ENCODE measurements around the gene DLG2. TPM values are rescaled to one million over a fixed set of nuclear protein-coding genes. Genes with fewer than 3 reads are reported as not detected.
"Not testable (repeated sequence)": the region's sequence is repeated elsewhere in the genome, so short reads cannot be mapped to it uniquely, and the experiment has no call there.

The DLG2 gene
- total RNA-seq, 1 experiment from 2014 or later, result 2.7 TPM

DNA sequence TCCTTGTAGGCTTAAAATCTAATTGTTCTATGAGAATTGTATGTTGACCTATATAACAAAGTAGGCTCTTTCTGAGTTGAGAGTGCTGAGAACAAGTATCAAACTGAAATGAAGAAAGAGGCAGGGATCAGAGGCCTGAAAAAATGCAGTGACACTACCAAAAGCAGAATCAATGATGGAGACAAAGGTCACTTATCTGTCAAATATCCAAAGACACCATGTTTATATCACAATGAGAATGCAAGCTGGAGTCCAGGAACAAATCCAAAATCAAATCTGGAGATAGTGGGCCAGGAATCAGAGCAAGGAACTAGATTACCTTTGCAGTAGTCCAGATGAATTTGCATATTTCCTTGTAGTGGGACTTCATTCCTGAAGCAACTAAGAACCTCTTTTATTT, 377.7 kb downstream of the DLG2 start:
- Histone ChIP-seq H4K20me1 (ENCODE audit: insufficient read depth, low read depth, low read length) (no peaks in the 10 kb centered on the region), H3K79me2 (ENCODE audit: low read length) (no peaks in the 10 kb centered on the region)

DNA sequence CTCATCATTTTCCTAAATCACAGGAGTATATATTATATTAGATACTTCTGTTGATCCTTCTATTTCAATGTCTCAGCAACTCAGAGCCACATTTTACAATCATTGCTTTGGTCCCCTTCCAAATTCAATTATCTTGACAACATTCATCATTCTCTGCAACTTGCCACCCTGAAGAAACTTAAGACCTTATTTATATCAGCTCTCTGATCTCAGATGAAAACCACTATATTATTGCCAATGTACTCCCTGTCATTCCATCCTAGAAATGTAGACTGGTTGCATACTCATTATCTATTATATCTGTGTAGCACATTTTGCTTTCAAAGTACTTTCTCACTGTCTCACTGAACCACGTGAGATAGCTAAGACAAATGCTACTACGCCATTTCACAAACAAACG, 379.3 kb downstream of the DLG2 start:
- no peaks in the 10 kb centered on the region for H3K4me1 ChIP-seq (ENCODE audit: low read length)
- H3K9me2 ChIP-seq (replicated peaks; ENCODE audit: insufficient read depth, low read length), result no peaks in the 10 kb centered on the region; the same call in 1 of the 2 replicates
- no peak for DNase-seq

More for the DNA sequence above, 377.7 kb downstream of the DLG2 start:
- Histone ChIP-seq H3K9ac (ENCODE audit: low read length) (no peak overlapping the region), H3K9me3 (ENCODE audit: low read length) (no peaks in the 10 kb centered on the region), H3K9me2 (replicated peaks; ENCODE audit: insufficient read depth, low read length) (no peaks in the 10 kb centered on the region; the same call in 1 of the 2 replicates), H3K4me1 (ENCODE audit: low read length) (no peaks in the 10 kb centered on the region), H2AFZ (ENCODE audit: low read length) (no peak overlapping the region), H3K4me3 (ENCODE audit: low read length) (no peak overlapping the region), H3K27me3 (ENCODE audit: low read length) (no peaks in the 10 kb centered on the region), H3K36me3 (ENCODE audit: insufficient read depth, low read length) (no peaks in the 10 kb centered on the region), H3K4me2 (ENCODE audit: low read depth, low read length, poor library complexity, severe bottlenecking) (no peak overlapping the region), H3K27ac (ENCODE audit: low read length) (no peak overlapping the region)
- no peak for DNase-seq

DNA sequence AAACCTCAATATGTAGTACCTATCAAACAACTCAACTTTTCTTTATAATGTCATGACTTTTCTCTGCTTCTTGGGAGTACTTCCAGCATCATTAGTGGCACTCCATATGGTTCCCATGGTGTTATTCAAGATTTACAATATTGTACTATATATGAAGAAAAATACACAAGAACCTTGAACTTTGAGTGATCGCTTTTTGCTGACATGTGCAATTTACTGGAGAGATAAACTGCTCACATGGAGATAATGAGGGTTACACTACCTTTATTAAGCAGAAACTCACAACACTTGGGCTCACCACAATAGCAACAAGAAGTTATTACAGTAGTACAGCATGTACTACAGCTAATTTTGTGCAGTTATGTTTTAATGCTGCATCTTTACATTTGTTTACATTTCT, 388.2 kb downstream of the DLG2 start:
- Histone ChIP-seq H4K20me1 (ENCODE audit: insufficient read depth, low read depth, low read length) (no peaks in the 10 kb centered on the region), H3K4me1 (ENCODE audit: low read length) (no peaks in the 10 kb centered on the region), H3K9me2 (replicated peaks; ENCODE audit: insufficient read depth, low read length) (peaks cover 4% of the 10 kb centered on the region; the same call in 1 of the 2 replicates), H3K9me3 (ENCODE audit: low read length) (peaks cover 19% of the 10 kb centered on the region; the same call in 1 of the 2 replicates), H3K79me2 (ENCODE audit: low read length) (no peaks in the 10 kb centered on the region), H3K4me2 (ENCODE audit: low read depth, low read length, poor library complexity, severe bottlenecking) (no peak overlapping the region), H3K36me3 (ENCODE audit: insufficient read depth, low read length) (no peaks in the 10 kb centered on the region), H2AFZ (ENCODE audit: low read length) (no peak overlapping the region), H3K27me3 (ENCODE audit: low read length) (no peaks in the 10 kb centered on the region), H3K4me3 (ENCODE audit: low read length) (no peak overlapping the region), H3K27ac (ENCODE audit: low read length) (no peak overlapping the region), H3K9ac (ENCODE audit: low read length) (no peak overlapping the region)
- no peak for DNase-seq

More for the DNA sequence above, 379.3 kb downstream of the DLG2 start:
- no peaks in the 10 kb centered on the region for H4K20me1 ChIP-seq (ENCODE audit: insufficient read depth, low read depth, low read length)
- no peaks in the 10 kb centered on the region for H3K27me3 ChIP-seq (ENCODE audit: low read length)
- H3K4me2 ChIP-seq (ENCODE audit: low read depth, low read length, poor library complexity, severe bottlenecking), result no peak overlapping the region
- no peak overlapping the region for H3K9ac ChIP-seq (ENCODE audit: low read length)
- no peak overlapping the region for H2AFZ ChIP-seq (ENCODE audit: low read length)
- no peaks in the 10 kb centered on the region for H3K79me2 ChIP-seq (ENCODE audit: low read length)
- no peak overlapping the region for H3K4me3 ChIP-seq (ENCODE audit: low read length)
- H3K36me3 ChIP-seq (ENCODE audit: insufficient read depth, low read length), result no peaks in the 10 kb centered on the region
- H3K27ac ChIP-seq (ENCODE audit: low read length), result no peak overlapping the region
- no peaks in the 10 kb centered on the region for H3K9me3 ChIP-seq (ENCODE audit: low read length)

DNA sequence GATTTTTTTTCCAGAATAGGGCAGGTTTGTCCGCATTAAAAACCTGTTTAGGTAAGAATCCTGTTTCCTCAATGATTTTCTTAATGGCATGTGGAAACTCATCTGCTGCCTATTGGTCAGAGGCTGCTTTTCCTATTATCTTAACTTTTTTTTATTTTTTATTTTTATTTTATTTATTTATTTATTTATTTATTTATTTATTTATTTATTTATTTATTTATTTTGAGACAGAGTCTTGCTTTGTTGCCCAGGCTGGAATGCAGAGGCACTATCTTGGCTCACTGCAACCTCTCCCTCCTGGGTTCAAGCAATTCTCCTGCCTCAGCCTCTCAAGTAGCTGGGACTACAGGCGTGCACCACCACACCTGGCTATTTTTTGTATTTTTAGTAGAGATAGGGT, 389.1 kb downstream of the DLG2 start:
- not testable (repeated sequence) for H3K4me1 ChIP-seq (ENCODE audit: low read length); H3K36me3 ChIP-seq (ENCODE audit: insufficient read depth, low read length); H2AFZ ChIP-seq (ENCODE audit: low read length); H3K9ac ChIP-seq (ENCODE audit: low read length); H3K4me2 ChIP-seq (ENCODE audit: low read depth, low read length, poor library complexity, severe bottlenecking); H3K79me2 ChIP-seq (ENCODE audit: low read length); H3K27ac ChIP-seq (ENCODE audit: low read length); H4K20me1 ChIP-seq (ENCODE audit: insufficient read depth, low read depth, low read length); H3K4me3 ChIP-seq (ENCODE audit: low read length); DNase-seq; H3K27me3 ChIP-seq (ENCODE audit: low read length); H3K9me2 ChIP-seq (replicated peaks; ENCODE audit: insufficient read depth, low read length)
- peaks cover 19% of the 10 kb centered on the region; the same call in 1 of the 2 replicates for H3K9me3 ChIP-seq (ENCODE audit: low read length)

- Histone ChIP-seq H3K4me1 (ENCODE audit: low read length) (no peaks in the 10 kb centered on the region), H3K4me3 (ENCODE audit: low read length) (no peak overlapping the region), H3K9me3 (ENCODE audit: low read length) (peaks cover 19% of the 10 kb centered on the region; the same call in 1 of the 2 replicates), H4K20me1 (ENCODE audit: insufficient read depth, low read depth, low read length) (no peaks in the 10 kb centered on the region), H3K27ac (ENCODE audit: low read length) (no peak overlapping the region), H3K27me3 (ENCODE audit: low read length) (no peaks in the 10 kb centered on the region), H2AFZ (ENCODE audit: low read length) (no peak overlapping the region), H3K4me2 (ENCODE audit: low read depth, low read length, poor library complexity, severe bottlenecking) (no peak overlapping the region), H3K9me2 (replicated peaks; ENCODE audit: insufficient read depth, low read length) (no peaks in the 10 kb centered on the region; the same call in 1 of the 2 replicates), H3K9ac (ENCODE audit: low read length) (no peak overlapping the region), H3K79me2 (ENCODE audit: low read length) (no peaks in the 10 kb centered on the region), H3K36me3 (ENCODE audit: insufficient read depth, low read length) (no peaks in the 10 kb centered on the region)
- DNase-seq, result no peak
These were observed 390.9 kb downstream of the DLG2 start for GRCh38 chr11:85236211-85236610.

GRCh38 chr11:85232559-85232958, 394.6 kb downstream of the DLG2 start:
- no peak overlapping the region for H3K4me3 ChIP-seq (ENCODE audit: low read length)
- no peaks in the 10 kb centered on the region for H3K27me3 ChIP-seq (ENCODE audit: low read length)
- no peaks in the 10 kb centered on the region for H3K36me3 ChIP-seq (ENCODE audit: insufficient read depth, low read length)
- no peak for DNase-seq
- H3K4me2 ChIP-seq (ENCODE audit: low read depth, low read length, poor library complexity, severe bottlenecking), result no peak overlapping the region
- H3K27ac ChIP-seq (ENCODE audit: low read length), result no peak overlapping the region
- no peaks in the 10 kb centered on the region for H3K9me2 ChIP-seq (replicated peaks; ENCODE audit: insufficient read depth, low read length)
- H3K79me2 ChIP-seq (ENCODE audit: low read length), result no peaks in the 10 kb centered on the region
- H2AFZ ChIP-seq (ENCODE audit: low read length), result no peak overlapping the region
- peaks cover 14% of the 10 kb centered on the region for H3K9me3 ChIP-seq (ENCODE audit: low read length)
- no peaks in the 10 kb centered on the region for H4K20me1 ChIP-seq (ENCODE audit: insufficient read depth, low read depth, low read length)
- no peak overlapping the region for H3K9ac ChIP-seq (ENCODE audit: low read length)
- no peaks in the 10 kb centered on the region for H3K4me1 ChIP-seq (ENCODE audit: low read length)

GRCh38 chr11:85231588-85231987, 395.6 kb downstream of the DLG2 start:
- H3K9me2 ChIP-seq (replicated peaks; ENCODE audit: insufficient read depth, low read length), result 0 out of 2 replicates have a peak, but pooled peaks cover 3% of the 10 kb centered on the region
- no peak overlapping the region for H2AFZ ChIP-seq (ENCODE audit: low read length)
- peaks cover 14% of the 10 kb centered on the region for H3K9me3 ChIP-seq (ENCODE audit: low read length)
- H3K4me1 ChIP-seq (ENCODE audit: low read length), result no peaks in the 10 kb centered on the region
- no peak overlapping the region for H3K27ac ChIP-seq (ENCODE audit: low read length)
- no peaks in the 10 kb centered on the region for H3K79me2 ChIP-seq (ENCODE audit: low read length)
- no peaks in the 10 kb centered on the region for H3K36me3 ChIP-seq (ENCODE audit: insufficient read depth, low read length)
- H3K4me3 ChIP-seq (ENCODE audit: low read length), result no peak overlapping the region
- DNase-seq, result no peak
- no peak overlapping the region for H3K9ac ChIP-seq (ENCODE audit: low read length)
- H3K27me3 ChIP-seq (ENCODE audit: low read length), result no peaks in the 10 kb centered on the region
- H4K20me1 ChIP-seq (ENCODE audit: insufficient read depth, low read depth, low read length), result no peaks in the 10 kb centered on the region
- no peak overlapping the region for H3K4me2 ChIP-seq (ENCODE audit: low read depth, low read length, poor library complexity, severe bottlenecking)

DNA sequence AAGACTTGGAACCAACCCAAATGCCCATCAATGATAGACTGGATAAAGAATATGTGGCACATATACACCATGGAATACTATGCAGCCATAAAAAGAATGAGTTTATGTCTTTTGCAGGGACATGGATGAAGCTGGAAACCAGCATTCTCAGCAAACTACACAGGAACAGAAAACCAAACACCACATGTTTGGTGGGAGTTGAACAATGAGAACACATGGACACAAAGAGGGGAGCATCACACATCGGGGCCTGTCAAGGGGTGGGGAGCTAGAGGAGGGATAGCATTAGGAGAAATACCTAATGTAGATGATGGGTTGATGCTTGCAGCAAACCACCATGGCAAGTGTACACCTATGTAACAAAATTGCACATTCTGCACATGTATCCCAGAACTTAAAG, 397.4 kb downstream of the DLG2 start:
- H3K4me3 ChIP-seq (ENCODE audit: low read length); H3K9ac ChIP-seq (ENCODE audit: low read length); H3K4me1 ChIP-seq (ENCODE audit: low read length); H3K9me2 ChIP-seq (replicated peaks; ENCODE audit: insufficient read depth, low read length); H2AFZ ChIP-seq (ENCODE audit: low read length); H3K79me2 ChIP-seq (ENCODE audit: low read length); DNase-seq; H3K36me3 ChIP-seq (ENCODE audit: insufficient read depth, low read length); H4K20me1 ChIP-seq (ENCODE audit: insufficient read depth, low read depth, low read length); H3K27ac ChIP-seq (ENCODE audit: low read length); H3K27me3 ChIP-seq (ENCODE audit: low read length); H3K4me2 ChIP-seq (ENCODE audit: low read depth, low read length, poor library complexity, severe bottlenecking); H3K9me3 ChIP-seq (ENCODE audit: low read length): not testable (repeated sequence)

DNA sequence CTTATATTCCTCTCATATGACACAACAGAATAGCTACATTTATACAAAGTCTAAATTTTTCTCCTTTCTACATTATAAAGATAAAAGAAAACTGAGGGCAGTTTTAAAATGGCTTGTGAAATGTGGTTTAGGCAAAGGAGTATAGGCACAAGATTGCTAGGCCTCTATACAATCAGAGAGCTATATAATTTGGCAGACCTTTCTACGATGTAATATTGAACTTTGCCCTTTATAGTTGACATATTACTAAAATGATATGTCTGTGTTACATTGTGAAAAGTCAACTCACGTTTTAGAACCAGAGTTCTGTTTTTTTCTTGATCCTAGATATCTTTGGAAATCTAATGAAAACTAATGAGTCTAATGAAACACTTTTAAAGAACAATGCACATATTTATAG, 430.2 kb downstream of the DLG2 start:
- Histone ChIP-seq H3K9me2 (replicated peaks; ENCODE audit: insufficient read depth, low read length) (no peaks in the 10 kb centered on the region; the same call in 1 of the 2 replicates), H3K9ac (ENCODE audit: low read length) (no peak overlapping the region), H3K27ac (ENCODE audit: low read length) (no peak overlapping the region), H3K79me2 (ENCODE audit: low read length) (no peaks in the 10 kb centered on the region), H3K4me2 (ENCODE audit: low read depth, low read length, poor library complexity, severe bottlenecking) (no peak overlapping the region), H4K20me1 (ENCODE audit: insufficient read depth, low read depth, low read length) (no peaks in the 10 kb centered on the region), H3K27me3 (ENCODE audit: low read length) (no peaks in the 10 kb centered on the region), H3K4me3 (ENCODE audit: low read length) (no peak overlapping the region), H2AFZ (ENCODE audit: low read length) (no peak overlapping the region), H3K9me3 (ENCODE audit: low read length) (peaks cover 33% of the 10 kb centered on the region), H3K4me1 (ENCODE audit: low read length) (no peaks in the 10 kb centered on the region), H3K36me3 (ENCODE audit: insufficient read depth, low read length) (no peaks in the 10 kb centered on the region)
- DNase-seq, result no peak

Data from Karpas-422 (cell line).